Calu3 (cell line): ENCODE results near the gene NTNG1. TPM values are rescaled to one million over a fixed set of nuclear protein-coding genes. Genes with fewer than 3 reads are reported as not detected.
A peak's percentile ranks its signal among the peaks of the same experiment; 100 is the strongest.
"Not testable (repeated sequence)": the region's sequence is repeated elsewhere in the genome, so short reads cannot be mapped to it uniquely, and the experiment has no call there.

Experiments used
- Bru-seq: library from RNA; stranded (reverse); fragments of 400-500 nt; gene quantifications from one replicate; lab custom pipeline; 2021; lab: Mats Ljungman, UMichigan
- BruChase-seq, 2 experiments: library from RNA; stranded (reverse); fragments of 400-500 nt; gene quantifications; one replicate each; lab custom pipeline; 2021; lab: Mats Ljungman, UMichigan
- BruUV-seq: library from RNA; stranded (reverse); fragments of 400-500 nt; replicated peaks from 2 replicates; lab custom pipeline; 2021; lab: Mats Ljungman, UMichigan
- CTCF ChIA-PET: fragments of 300-600 bp; sonication (Branson Sonifier 250); formaldehyde crosslinking; loops from one replicate; lab custom pipeline; 2022; ENCODE audit warnings: antibody characterized with exemption; lab: Charles Lee
- DNase-seq: peaks from one replicate; pipeline ENCODE4 v3.0.0; 2022
- H3K27ac Mint-ChIP-seq: one replicate; pipeline ENCODE4 v1.8.0; 2022; ENCODE audit warnings: mixed read lengths; ENCODE audit not compliant: unreplicated experiment
- H3K27me3 Mint-ChIP-seq: one replicate; pipeline ENCODE4 v1.8.0; 2022; ENCODE audit warnings: mixed read lengths; ENCODE audit not compliant: unreplicated experiment
- H3K36me3 Mint-ChIP-seq: one replicate; pipeline ENCODE4 v1.8.0; 2022; ENCODE audit warnings: mild to moderate bottlenecking, moderate library complexity, mixed read lengths; ENCODE audit not compliant: insufficient read depth, unreplicated experiment
- H3K4me1 Mint-ChIP-seq: one replicate; pipeline ENCODE4 v1.8.0; 2022; ENCODE audit warnings: mild to moderate bottlenecking, low read depth, mixed read lengths; ENCODE audit not compliant: unreplicated experiment
- H3K4me3 Mint-ChIP-seq: one replicate; pipeline ENCODE4 v1.8.0; 2022; ENCODE audit warnings: mild to moderate bottlenecking, low read depth, moderate library complexity, mixed read lengths; ENCODE audit not compliant: unreplicated experiment
- H3K9me3 Mint-ChIP-seq: one replicate; pipeline ENCODE4 v1.8.0; 2022; ENCODE audit warnings: low read depth, mixed read lengths; ENCODE audit not compliant: unreplicated experiment
- CTCF ChIP-seq: fragments of 200-600 bp; IDR thresholded peaks from one replicate; pipeline ENCODE4 v1.8.0; 2022; ENCODE audit warnings: antibody characterized with exemption; ENCODE audit not compliant: unreplicated experiment
- intact Hi-C: fragments of 100-400 bp; cut with micrococcal nuclease; formaldehyde crosslinking; loops from one replicate; pipeline ENCODE4 v1.10.0; 2022; ENCODE audit not compliant: unreplicated experiment
- long read RNA-seq: library from polyadenylated mRNA; stranded (forward); transcript quantifications from one replicate; pipeline ENCODE4 v2.0.0, GENCODE V29; 2022
- total RNA-seq: library from RNA; stranded (reverse); gene quantifications from 2 replicates; pipeline ENCODE4 v1.2.3, GENCODE V29; 2022

Gene NTNG1
- 1.5 and 2.6 TPM in 2 replicates for total RNA-seq
- Bru-seq, nascent RNA = percentile 40 among the genes with signal in this experiment
- percentile 35 among the genes with signal in this experiment for BruChase-seq, experiment 1, labeled RNA remaining after a 6-hour chase
- percentile 33 among the genes with signal in this experiment for BruChase-seq, experiment 2, labeled RNA remaining after a 2-hour chase
- long read RNA-seq, partial matches to known transcripts = 1 of 3 reads
- long read RNA-seq, other reads (novel, unspliced or antisense) = 2 of 3 reads

- H3K27me3 Mint-ChIP-seq = peaks cover 24% of the 10 kb centered on the region
- TF ChIP-seq CTCF = no peak
- peak within 1 kb of the TSS; percentile 58 for H3K27ac Mint-ChIP-seq
- H3K4me1 Mint-ChIP-seq = peaks cover 16% of the 10 kb centered on the region
- CTCF ChIA-PET = no interaction called here
- intact Hi-C loops = loop anchor here (5.0 to 10.0 kb wide), 4 partner anchors 84 to 519 kb away; partner anchors contain the start of gene PRMT6
- peak within 1 kb of the TSS; percentile 72 for H3K4me3 Mint-ChIP-seq
- no peaks in the 10 kb centered on the region for H3K9me3 Mint-ChIP-seq
- peak; percentile 15 for DNase-seq
- BruUV-seq = no TSS peak
- H3K36me3 Mint-ChIP-seq = peaks cover 20% of the 10 kb centered on the region
Measured at GRCh38 chr1:107140703-107141490, at the start of gene NTNG1. TSS of gene NTNG1 (plus strand) at chr1:107141039.

- no TSS peak for BruUV-seq
- intact Hi-C loops = no loop called here
- no peak overlapping the region for H3K27ac Mint-ChIP-seq
- H3K4me1 Mint-ChIP-seq = no peaks in the 10 kb centered on the region
- TF ChIP-seq CTCF = no peak
- H3K27me3 Mint-ChIP-seq = no peaks in the 10 kb centered on the region
- H3K9me3 Mint-ChIP-seq = no peaks in the 10 kb centered on the region
- CTCF ChIA-PET = no interaction called here
- DNase-seq = no peak
- no peaks in the 10 kb centered on the region for H3K36me3 Mint-ChIP-seq
- H3K4me3 Mint-ChIP-seq = no peak overlapping the region
Measured at GRCh38 chr1:107091418-107091817, 49.4 kb upstream of the NTNG1 start.

GRCh38 chr1:107093395-107093794, 47.4 kb upstream of the NTNG1 start:
- CTCF ChIA-PET, H3K4me3 Mint-ChIP-seq, H3K9me3 Mint-ChIP-seq, H3K4me1 Mint-ChIP-seq, DNase-seq, BruUV-seq, intact Hi-C loops, H3K27me3 Mint-ChIP-seq, H3K36me3 Mint-ChIP-seq, H3K27ac Mint-ChIP-seq: not testable (repeated sequence)

- Mint-ChIP-seq H3K27ac (no peak overlapping the region), H3K9me3 (no peaks in the 10 kb centered on the region), H3K4me3 (no peak overlapping the region), H3K4me1 (no peaks in the 10 kb centered on the region), H3K27me3 (no peaks in the 10 kb centered on the region), H3K36me3 (no peaks in the 10 kb centered on the region)
- no peak for DNase-seq
- intact Hi-C loops = no loop called here
- no peak for TF ChIP-seq CTCF
- no TSS peak for BruUV-seq
- CTCF ChIA-PET = no interaction called here
Measured at GRCh38 chr1:107095647-107096046, 45.2 kb upstream of the NTNG1 start.
